ENCODE results near the gene LELP1. TPM values are rescaled to one million over a fixed set of nuclear protein-coding genes. Genes with fewer than 3 reads are reported as not detected.

LELP1 gene
- total and polyA plus RNA-seq, 2 of the 13 experiments (the other 11 are each of a cell fraction or from before 2014, with no cell fraction given), result not detected

DNA sequence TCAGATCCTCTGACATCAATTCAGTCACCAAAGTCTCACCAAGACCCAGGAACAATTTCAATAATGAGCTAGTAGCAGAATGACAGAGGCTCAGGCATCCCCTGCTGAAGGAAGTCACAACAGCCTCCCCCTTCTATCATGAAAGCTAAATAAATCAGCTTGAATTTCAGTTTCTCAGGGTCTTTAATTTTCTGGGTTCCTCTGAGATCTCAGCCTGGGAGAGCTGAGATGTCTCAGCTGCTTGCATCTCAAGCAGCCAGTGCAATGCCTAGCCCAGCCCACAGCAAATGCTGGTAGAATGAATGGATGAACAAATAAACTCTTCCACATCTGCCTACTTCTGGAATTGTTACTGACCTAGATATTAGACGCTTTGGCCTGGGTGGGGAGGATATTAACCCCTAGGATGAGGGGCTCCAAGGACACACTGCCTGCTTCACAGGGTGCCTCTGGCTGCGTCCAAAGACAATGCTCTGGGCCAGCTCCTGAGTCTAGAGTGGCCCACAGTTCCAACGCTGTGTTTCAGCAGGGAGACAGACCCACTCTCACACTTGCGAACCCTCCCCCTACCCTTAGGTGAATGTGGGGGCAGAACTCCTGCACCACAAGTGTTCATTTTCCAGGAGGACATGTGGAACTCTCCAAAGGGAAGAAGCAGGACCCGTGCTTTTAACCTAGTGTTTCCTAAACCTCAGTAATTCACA is 45.1 kb downstream of the LELP1 start:
- no peak for TF ChIP-seq BORCS8-MEF2B (CRISPR knock-in tag; IDR thresholded peaks at IDR 0.05)
- TF ChIP-seq ZNF564 (CRISPR knock-in tag; IDR thresholded peaks at IDR 0.05), result no peak
- TF ChIP-seq ZNF282 (IDR thresholded peaks at IDR 0.05; ENCODE audit: partially characterized antibody), result no peak
- no peak for TF ChIP-seq ZSCAN29 (CRISPR knock-in tag; conservative IDR thresholded peaks at IDR 0.05)
- TF ChIP-seq U2AF1 (optimal IDR thresholded peaks at IDR 0.05; ENCODE audit: low read depth, low read length), result no peak
- no peak for TF ChIP-seq PAWR (CRISPR knock-in tag; IDR thresholded peaks at IDR 0.05; ENCODE audit: borderline replicate concordance)
- TF ChIP-seq MEIS2 (CRISPR knock-in tag; IDR thresholded peaks at IDR 0.05), result no peak
- TF ChIP-seq CENPT (CRISPR knock-in tag; IDR thresholded peaks at IDR 0.05; ENCODE audit: low read depth), result no peak
- no peak for TF ChIP-seq SOX5 (CRISPR knock-in tag; IDR thresholded peaks at IDR 0.05; ENCODE audit: borderline replicate concordance)
- TF ChIP-seq LCORL (IDR thresholded peaks at IDR 0.05), result no peak
- no peak for TF ChIP-seq LCORL (CRISPR knock-in tag; IDR thresholded peaks at IDR 0.05)
- no peak for TF ChIP-seq ZNF335 (CRISPR knock-in tag; IDR thresholded peaks at IDR 0.05)
- no peak for TF ChIP-seq ZC3H4 (CRISPR knock-in tag; IDR thresholded peaks at IDR 0.05; ENCODE audit: borderline replicate concordance)
- TF ChIP-seq NFATC3 (CRISPR knock-in tag; IDR thresholded peaks at IDR 0.05), result no peak
- TF ChIP-seq ZMAT3 (CRISPR knock-in tag; conservative IDR thresholded peaks at IDR 0.05), result no peak
- TF ChIP-seq ZNF354B (CRISPR knock-in tag; IDR thresholded peaks at IDR 0.05), result no peak
- no peak for TF ChIP-seq EP300 (IDR thresholded peaks at IDR 0.05; ENCODE audit: low read depth in 2 of 2, low read length in 2 of 2)
- TF ChIP-seq EP300 (CRISPR knock-in tag; IDR thresholded peaks at IDR 0.05; ENCODE audit: borderline replicate concordance), result no peak
- no peak for TF ChIP-seq TEAD3 (CRISPR knock-in tag; optimal IDR thresholded peaks at IDR 0.05; ENCODE audit: borderline replicate concordance)
- TF ChIP-seq CC2D1A (CRISPR knock-in tag; IDR thresholded peaks at IDR 0.05), result no peak
- Histone ChIP-seq H3K27me3 (ENCODE audit: control insufficient read depth in 1 of 2, insufficient read depth in 2 of 2, low read length in 2 of 2) (no peaks in the 10 kb centered on the region), H2AFZ (ENCODE audit: low read length) (no peak overlapping the region), H3K9me3 (ENCODE audit: low read length) (peaks cover 7% of the 10 kb centered on the region), H3K4me1 (ENCODE audit: insufficient read depth, low read length) (no peaks in the 10 kb centered on the region), H3K36me3 (replicated peaks in 1 of 2; ENCODE audit: control insufficient read depth in 1 of 2, insufficient read depth in 2 of 2, low read length in 2 of 2) (no peaks in the 10 kb centered on the region), H3K79me2 (ENCODE audit: insufficient read depth, low read length) (no peaks in the 10 kb centered on the region), H3K9ac (ENCODE audit: insufficient read depth, low read depth, low read length) (no peak overlapping the region), H3K4me2 (ENCODE audit: low read depth, low read length) (no peak overlapping the region), H3K4me3 (replicated peaks in 1 of 3; ENCODE audit: insufficient read depth in 1 of 3, low read depth in 2 of 3, low read length in 3 of 3) (no peak overlapping the region), H4K20me1 (ENCODE audit: insufficient read depth, low read length) (no peaks in the 10 kb centered on the region), H3K27ac (ENCODE audit: extremely low read length, insufficient read depth, low read length) (no peak overlapping the region)
- CTCF ChIA-PET (ENCODE audit: low intra/inter-chr PET ratio, low total read pairs), result no interaction called here
- in situ Hi-C loops (cut with HindIII; ENCODE audit: extremely low pct_ligation_motif_present, low pct_unique_long_range_greater_than_20kb), result no loop called here
- no TSS peak for BruUV-seq (replicated peaks)
- intact Hi-C loops (cut with micrococcal nuclease; ENCODE audit: unreplicated experiment), result no loop called here
- POLR2A ChIA-PET, result no interaction called here
- WGBS (ENCODE audit: low lambda C conversion rate), result 0% methylated on average over 2 of the region's 5 CpGs
- ATAC-seq (no peak), FAIRE-seq (no peak), DNase-seq (ENCODE audit: low spot score) (no peak)

Measured in HepG2 (cell line).